Measurements from ENCODE around the gene SLC26A11.
"Not testable (repeated sequence)": the region's sequence is repeated elsewhere in the genome, so short reads cannot be mapped to it uniquely, and the experiment has no call there.

The SLC26A11 gene

GRCh38 chr17:80219013-80219762, 1.0 kb upstream of the SLC26A11 start:
- DNase-seq = peak; percentile 45

GRCh38 chr17:80219763-80220053, 519 bp upstream of the SLC26A11 start:
- DNase-seq = no peak

- DNase-seq = peak; percentile 56
These were observed 549 bp downstream of the SLC26A11 start for GRCh38 chr17:80220736-80221215.

GRCh38 chr17:80221351-80222105, 1.3 kb downstream of the SLC26A11 start:
- DNase-seq = no peak

GRCh38 chr17:80222376-80223141, 2.3 kb downstream of the SLC26A11 start:
- DNase-seq = no peak

GRCh38 chr17:80223142-80223815, 3.1 kb downstream of the SLC26A11 start:
- no peak for DNase-seq

- no peak for DNase-seq
These were observed 3.7 kb downstream of the SLC26A11 start for GRCh38 chr17:80223838-80224497.

- no peak for DNase-seq
These were observed 4.5 kb downstream of the SLC26A11 start for GRCh38 chr17:80224683-80225082.

- DNase-seq = no peak
These were observed 5.0 kb downstream of the SLC26A11 start for GRCh38 chr17:80225230-80225629.

- no peak for DNase-seq
These were observed 6.9 kb downstream of the SLC26A11 start for GRCh38 chr17:80227156-80227555.

GRCh38 chr17:80227666-80228065, 7.4 kb downstream of the SLC26A11 start:
- no peak for DNase-seq

GRCh38 chr17:80228477-80228876, 8.2 kb downstream of the SLC26A11 start:
- no peak for DNase-seq

- DNase-seq = no peak
These were observed 8.8 kb downstream of the SLC26A11 start for GRCh38 chr17:80229011-80229410.

GRCh38 chr17:80232438-80232837, 12.2 kb downstream of the SLC26A11 start:
- DNase-seq = no peak

- no peak for DNase-seq
These were observed 13.0 kb downstream of the SLC26A11 start for GRCh38 chr17:80233202-80233601.

- no peak for DNase-seq
These were observed 16.7 kb downstream of the SLC26A11 start for GRCh38 chr17:80236911-80237310.

- DNase-seq = no peak
These were observed 17.2 kb downstream of the SLC26A11 start for GRCh38 chr17:80237386-80237785.

GRCh38 chr17:80242505-80242904, 22.3 kb downstream of the SLC26A11 start:
- no peak for DNase-seq

GRCh38 chr17:80243526-80244433, 23.6 kb downstream of the SLC26A11 start:
- no peak for DNase-seq

GRCh38 chr17:80244448-80244847, 24.2 kb downstream of the SLC26A11 start:
- not testable (repeated sequence) for DNase-seq

- DNase-seq = no peak
These were observed 24.8 kb downstream of the SLC26A11 start for GRCh38 chr17:80244871-80245509.

Measured in NCI-H146 (cell line).